Stimulated activated CD8-positive, alpha-beta memory T cell treated with anti-CD3 and anti-CD28 coated beads, Interleukin-15, amount 100 ng/mL, for 24 hours (primary cell): ENCODE measurements around the gene JAG2.

ENCODE experiments used
- DNase-seq: peaks from one replicate; pipeline ENCODE4 v3.0.0-alpha.2; 2020; ENCODE audit warnings: low read depth

JAG2 gene

DNA sequence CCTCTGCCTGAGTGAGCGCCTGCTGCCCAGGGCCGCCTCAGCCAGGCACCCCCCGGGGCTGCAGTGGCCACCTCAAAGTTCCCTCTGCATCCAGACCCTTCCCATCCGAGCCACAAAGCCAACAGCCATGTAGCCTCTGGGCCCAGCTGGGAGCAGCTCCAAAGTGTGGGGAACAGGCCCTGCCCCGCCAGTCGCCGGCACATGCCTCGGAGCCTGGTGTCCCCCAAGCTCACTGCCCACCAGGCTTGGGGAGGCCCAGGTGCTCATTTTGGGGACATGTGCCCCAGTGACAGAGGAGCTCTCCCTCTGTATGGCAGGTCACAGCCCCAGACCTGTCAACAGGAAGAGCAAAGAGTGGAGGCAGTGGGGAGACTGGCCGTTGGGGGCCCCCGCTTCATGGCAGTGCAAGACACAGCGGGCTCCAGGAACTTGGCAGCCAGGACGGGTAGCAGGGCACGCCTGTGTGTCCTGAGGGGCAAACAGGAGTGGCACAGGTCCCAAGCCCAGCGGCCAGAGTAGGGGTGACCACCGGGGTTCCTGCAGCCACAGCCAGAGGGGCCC lies 29.9 kb downstream of the JAG2 start:
- no peak for DNase-seq

DNA sequence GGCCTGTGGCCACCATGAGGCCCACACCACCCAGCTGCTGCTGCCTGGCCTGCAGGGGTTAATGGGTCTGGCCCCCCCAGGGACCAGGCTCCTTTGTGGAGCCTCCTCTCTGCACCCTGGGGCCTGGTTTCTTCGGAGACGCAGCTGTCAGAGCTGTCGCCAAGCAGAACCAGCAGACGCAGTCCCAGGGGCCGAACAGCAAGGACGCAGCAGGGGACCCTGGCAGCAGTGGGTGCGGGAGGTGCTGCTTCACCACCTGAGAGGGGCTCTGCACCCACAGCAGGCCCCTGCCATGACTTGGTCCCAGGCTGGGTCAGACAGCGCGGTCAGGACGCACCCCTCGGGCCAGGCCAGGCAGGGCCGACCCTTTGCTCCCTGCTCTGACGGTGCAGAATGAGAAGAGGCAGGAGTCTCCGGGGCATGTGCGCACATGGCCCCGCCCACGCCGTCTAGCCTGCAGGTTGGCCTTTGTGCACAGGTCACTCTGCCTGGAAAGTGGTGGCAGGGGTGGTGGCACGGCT lies 30.5 kb downstream of the JAG2 start:
- no peak for DNase-seq

DNA sequence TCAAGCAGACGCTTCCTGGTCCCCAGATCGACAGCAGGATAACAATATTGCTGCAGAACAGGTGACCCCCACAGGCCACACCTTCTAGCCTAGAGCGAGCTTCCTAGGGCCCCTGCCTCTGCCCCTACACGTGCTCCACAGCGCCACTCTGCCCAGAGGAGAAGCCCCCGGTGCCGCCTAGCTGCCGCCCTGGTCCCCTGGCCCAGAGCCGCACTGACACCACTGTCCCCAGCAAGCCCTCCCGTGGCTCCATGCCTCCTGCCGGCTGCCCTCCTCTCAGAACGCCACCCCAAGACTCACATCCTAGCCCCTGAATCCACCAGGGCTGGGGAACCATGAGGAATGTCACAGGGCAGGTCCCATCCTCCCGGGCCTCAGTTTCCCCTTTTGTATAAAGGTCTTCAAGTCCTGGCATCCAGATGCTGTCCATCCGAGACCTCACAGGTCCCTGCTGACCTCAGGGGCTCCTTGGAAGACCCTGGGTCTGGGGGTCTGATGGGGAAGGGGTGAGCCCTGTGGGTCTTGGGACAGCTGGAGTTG lies 31.0 kb downstream of the JAG2 start:
- no peak for DNase-seq

DNA sequence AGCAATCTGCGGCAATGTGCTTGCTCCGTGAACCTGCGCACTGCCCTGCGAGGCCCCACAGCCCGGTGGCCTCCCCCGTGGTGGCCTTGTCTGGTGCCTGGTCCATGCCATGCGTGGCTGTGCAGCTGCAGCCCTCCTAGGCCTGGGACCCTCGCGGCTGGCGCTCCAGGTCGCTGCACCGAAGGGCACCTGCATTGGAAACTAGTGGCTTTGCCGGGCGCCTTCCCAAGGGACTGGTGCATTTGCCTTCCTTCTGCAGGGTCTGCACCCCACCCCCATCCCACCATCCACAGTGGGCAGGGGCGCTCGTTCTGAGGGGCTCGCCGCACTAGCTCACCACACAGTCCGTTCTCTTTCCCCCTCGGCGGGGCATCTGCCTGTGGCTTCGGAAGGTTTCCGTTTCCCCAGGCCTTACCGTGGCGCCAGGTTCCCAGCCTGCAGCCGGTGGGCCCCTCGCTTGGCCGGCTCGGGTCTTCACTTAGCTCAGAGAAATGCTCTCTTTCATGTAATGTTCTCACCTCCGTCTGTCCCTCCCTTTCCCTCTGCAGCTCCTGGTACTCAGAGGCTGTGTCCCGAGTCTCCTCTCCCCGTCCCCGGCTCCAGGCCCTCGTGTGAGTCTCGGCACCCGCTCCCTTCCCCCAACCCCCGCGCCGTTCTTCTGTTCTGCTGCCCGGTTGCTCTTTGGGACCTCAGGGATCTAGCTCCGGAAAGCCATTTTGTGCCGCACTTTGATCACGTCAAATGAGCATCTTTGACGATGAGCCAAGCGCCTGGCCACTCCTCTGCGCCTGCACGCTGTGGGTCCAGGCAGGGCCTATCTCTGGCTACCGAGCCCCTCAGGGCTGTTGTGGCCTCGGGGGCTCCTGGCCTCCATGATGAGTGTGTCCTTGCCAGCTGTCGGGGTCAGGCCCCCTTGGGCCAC lies 31.9 kb downstream of the JAG2 start:
- no peak for DNase-seq

DNA sequence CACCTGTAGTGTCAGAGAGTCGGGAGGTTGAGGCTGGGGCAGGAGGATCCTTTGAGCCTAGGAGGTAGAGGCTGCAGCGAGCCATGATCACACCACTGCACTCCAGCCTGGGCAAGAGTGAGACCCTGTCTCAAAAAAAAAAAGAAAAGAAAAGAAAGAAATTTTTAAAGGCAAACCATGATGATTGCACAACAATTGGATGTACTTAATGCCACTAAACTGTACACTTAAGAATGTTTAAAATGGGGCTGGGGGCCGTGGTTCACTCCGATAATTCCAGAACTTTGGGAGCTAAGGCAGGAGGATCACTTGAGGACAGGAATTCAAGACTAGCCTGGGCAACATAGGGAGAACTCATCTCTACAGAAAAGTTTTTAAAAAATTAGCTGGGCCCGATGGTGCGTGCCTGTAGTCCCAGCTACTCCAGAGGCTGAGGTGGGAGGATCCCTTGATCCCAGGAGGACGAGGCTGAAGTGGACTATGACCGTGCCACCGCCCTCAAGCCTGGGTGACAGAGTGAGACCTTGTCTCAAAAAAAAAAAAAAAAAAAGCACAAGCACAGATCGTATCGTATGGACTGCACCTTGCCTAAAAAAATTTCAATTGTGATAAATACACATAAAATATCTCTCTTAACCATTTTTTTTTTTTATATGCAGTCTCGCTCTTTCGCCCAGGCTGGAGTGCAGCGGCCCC lies 32.7 kb downstream of the JAG2 start:
- no peak for DNase-seq

DNA sequence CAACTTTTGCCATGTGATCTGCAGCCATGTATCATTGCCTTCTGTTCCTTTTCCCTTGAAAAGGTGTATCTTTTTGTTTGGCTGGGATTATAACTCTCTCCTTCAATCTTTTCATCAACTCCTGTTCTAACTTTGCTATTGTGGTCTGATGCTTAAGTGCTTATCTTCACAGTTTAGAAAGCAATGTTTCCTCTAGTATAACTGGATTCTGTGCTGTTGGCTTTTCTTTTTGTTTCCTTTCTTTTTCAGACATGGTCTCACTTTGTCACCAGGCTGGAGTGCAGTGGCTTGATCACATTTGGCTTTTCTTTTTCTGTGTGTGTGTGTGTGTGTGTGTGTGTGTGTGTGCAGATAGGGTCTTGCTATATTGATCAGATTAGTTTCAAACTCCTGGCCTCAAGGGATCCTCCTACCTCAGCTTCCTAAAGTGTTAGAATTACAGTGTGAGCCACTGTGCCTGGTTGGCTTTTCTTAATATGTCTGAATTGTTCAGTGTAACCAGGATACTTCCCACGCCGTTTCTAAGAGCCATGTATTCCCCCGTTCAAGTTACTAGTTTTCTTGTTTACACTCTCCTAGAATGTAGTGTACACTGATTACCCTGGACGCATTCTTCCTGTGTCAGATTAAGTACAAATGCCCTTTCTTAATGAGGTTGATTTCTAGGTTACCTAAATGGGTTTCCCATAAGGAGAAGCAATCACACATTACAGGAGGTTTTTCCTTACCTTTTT lies 35.5 kb downstream of the JAG2 start:
- DNase-seq: no peak

DNA sequence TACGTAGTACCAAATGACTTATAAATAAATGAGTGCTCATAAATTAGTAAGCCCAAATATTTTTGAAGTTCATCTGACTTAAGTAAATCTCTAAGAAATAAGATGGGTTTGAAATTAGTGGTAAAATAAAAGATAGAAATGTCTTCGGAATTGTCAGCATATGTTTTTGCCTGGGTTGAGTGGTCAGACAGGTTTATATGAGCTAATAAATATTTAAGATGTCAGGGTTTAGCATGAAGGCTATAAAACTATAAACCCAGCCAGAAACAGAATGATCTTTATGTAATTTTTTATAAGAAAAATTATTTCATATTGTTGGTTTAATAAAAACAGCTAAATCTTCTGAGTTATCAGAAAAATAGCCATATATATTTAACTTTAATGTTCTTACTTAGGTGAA lies 37.3 kb downstream of the JAG2 start:
- DNase-seq: no peak

DNA sequence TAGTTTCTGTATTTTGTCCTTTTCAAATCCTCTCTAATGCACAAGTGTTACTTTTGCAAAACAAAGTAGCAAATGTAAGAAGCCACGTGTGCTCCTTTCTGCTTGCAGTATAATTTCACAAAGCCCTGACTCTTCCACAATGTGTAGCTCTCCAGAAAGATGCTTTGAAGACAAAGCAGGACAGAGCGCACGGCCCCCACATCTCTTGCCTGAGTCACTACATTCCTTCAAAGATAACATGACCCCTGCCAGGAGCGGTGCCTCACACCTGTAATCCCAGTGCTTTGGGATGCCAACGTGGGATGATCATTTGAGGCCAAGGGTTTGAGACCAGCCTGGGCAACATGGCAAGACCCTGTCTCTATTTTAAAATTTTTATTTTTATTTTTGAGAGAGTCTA lies 40.5 kb downstream of the JAG2 start:
- DNase-seq: no peak

DNA sequence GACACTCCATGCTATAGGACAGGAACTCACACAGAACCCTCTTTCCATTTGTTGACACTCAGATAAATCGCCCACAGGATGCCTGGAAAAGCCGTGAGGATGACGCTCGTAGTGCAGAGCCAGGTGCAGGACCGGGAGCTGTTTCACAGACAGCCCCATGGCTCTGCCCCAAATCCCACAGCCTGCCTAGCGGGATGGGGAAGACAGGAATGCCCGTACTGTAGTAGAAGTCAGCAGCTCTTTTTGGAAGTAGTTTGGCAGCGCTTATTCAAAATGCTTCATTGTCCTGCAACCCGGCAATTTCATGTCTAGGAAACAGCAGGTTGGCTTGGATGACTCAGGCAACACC lies 41.6 kb downstream of the JAG2 start:
- DNase-seq: no peak

DNA sequence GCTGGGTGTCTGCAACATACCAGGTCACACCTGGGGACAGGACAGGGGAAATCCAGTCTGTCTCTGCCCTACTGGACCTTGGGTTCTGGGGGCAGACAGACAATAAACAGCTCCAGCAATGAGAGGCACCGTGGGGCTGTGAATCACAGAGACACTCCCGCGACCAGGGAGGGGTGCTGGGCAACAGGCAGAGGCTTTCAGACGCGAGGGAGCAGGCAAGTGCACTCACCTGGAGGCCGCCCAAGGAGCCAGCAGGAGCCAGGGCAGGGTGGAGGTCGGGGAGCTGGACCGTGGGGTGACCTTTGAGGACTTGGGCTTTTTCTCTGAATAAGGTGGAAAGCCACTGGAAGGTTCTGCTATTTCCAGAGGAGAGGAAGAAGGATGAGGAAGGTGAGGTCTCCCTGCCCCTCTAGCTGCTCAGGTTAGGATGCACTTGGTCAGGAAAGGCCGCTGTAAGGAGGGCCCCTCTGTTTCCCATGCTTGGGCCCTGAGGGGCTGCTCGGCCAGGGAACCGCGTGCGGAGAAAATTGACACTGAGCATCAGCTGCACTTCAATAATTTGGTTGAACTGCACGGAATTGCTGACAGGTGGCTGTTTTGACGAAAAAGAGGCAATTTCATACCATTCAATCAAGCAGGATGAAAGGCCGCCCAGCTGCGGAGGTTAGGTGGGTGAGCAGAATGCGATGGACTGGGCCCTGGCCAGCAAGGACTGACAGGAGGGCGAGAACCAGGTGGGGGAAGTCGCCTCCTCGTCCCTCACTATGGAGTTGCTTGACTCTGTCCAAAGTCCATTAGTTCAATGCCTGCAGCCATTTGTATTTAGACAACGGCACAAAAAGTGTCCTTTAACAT lies 42.2 kb downstream of the JAG2 start:
- DNase-seq: no peak

DNA sequence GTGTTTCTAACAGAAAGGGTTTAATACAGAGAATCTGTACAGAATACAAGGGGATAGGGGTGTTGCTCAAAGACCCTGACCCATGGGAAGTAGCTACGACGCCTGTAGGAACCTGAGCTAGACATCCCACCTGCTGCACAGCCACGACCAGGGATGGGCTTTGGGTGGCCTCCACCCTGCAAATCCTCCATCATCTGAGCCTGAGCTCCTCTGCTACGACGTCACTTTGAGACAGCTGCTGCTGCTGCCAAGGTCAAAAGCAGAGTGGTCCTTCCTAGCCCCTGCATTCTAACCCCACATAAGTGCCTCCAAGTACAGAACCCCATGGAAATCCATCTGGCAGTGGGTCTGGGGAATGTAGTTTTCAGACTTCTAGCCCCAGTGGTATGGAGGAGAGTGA lies 43.8 kb downstream of the JAG2 start:
- DNase-seq: no peak

DNA sequence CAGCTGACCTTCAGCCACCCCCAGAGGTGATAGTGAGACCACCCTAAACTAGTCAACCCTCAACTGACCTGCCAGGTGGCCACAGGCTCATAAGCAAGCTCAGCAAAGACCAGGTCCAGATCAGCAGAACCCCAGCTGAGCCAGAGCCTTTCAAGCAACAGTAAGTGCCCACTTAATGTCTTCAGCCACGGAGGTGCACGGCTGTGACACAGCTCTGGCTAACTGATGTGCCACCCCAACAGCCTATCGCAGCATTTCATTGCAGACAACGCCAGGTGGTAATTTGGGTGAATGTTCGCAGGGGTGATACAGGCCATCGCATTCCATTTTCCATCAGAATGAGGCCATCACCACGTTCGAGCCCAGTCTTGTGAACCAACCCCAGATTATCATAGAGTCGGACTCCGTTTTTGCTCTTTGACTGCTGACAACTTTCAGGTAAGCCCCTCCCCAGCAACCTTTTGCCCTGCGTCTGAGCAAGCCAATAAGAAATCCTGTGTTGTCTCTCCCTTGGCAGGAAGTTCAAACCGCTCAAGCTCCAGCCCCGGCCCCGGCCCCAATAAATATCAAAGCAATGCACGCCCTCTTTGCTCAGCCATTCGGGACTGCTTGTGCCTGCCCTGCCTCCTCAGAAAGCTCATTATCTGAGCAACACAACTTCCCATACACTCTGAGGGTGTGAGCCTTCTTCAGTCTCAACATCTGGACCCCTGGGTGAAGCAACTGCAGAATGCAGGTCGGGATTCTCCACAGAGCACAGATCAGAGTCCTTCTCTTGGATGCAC lies 44.4 kb downstream of the JAG2 start:
- DNase-seq: no peak

DNA sequence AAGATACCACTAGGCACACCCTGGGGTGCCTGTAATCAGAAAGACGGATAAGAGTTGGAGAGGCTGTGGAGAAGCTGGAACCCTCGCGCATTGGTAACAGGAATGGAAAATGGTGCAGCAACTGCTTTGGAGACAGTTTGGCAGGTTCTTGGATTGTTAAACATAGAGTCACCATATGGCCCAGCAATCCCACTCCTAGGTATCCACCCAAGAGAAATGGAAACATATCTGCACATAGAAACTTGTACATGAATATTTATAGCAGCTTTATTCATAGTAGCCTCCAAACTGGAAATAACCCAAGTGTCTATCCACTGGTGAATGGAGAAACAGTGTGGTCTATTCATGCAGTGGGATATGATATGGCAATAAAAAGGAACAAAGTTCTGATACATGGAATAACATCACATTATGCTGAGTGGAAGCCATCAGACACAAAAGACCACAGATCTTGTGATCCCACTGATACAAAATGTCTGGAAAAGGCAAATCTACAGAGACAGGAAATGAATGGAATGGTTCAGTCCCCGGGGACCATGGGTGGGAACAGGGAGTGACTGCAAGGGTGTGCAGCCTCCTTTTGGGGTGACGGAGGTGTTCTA lies 45.4 kb downstream of the JAG2 start:
- no peak for DNase-seq

DNA sequence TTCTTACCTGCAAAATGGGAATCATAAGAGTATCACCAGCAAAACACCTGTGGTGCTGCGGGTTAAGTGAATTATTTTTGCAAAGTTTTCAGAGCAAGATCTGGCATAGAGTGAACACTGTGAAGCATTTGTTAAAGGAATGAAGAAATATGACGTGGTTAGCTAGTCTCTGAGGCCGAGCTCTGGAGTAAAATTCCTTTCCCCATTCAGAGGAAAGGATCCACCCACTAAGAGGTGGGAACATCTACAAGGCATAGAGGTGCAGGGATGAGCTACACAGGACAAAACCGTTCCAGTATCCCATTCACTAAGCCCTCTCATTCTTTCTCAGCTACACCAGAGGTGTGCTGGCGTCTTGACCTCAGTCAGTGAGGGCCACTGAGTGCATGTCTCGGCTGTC lies 48.5 kb downstream of the JAG2 start:
- no peak for DNase-seq

DNA sequence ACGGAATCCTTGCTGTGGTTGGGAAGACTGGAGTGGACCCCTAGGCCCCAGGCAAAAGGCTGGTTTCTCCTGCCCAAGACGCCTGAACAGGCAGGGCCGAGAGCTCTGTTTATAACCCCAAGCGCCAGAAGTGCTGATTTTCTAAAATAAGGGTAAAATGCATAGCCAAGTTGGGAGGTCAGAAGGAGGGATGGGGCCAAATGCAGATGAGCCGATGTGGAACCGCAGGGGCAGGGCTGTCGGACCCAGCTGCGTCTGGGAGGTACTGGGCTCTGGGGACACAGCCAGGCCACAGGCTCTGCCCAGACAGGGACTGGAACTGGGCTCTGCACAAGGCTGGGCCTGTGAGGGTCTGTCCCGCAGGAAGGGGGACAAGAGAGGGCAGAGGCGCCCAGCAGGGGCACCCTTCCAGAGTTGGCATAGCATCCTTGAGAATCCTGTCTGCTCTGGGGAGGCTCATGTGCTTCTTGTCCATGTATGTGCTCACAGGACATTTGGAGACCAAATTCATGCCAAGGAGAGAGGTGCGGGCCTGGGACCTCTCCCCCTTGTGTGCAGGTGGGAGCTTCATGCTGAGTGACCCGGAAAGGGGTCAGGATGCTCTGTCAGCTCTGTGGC lies 49.1 kb downstream of the JAG2 start:
- DNase-seq: no peak

DNA sequence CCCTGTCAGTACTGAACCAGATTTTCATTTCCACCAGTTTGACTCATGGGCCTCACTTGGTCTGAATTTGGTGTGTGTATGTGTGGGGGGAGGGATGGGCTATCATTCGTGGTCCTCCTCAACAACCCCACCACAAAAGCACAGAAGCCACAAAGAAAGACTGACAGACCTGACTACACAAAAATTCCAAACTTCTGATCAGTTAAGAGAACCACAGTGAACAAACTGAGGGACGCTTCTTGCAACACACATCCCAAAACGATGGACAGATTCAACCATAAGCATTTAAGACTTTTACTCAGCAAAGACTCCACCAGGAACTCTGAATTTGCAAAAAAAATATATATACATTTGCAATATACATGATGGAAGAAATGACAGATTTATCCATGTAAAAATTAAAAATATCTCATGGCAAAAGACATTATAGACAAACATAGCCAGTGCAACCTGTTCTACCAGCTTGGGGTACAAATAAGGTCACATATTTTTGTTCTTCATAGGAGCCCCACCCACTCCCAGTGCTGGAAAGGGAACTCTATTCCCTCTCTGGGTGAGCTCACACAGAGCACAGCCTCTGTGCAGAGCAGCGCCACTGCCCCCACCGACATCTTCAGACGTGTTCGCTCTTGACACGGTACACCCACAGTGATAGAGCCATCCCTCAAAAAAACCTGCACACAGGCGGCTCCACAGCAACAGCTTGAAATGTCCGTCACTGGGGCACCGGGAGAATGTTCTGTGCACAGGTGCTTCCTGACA lies 49.7 kb downstream of the JAG2 start:
- DNase-seq: no peak

DNA sequence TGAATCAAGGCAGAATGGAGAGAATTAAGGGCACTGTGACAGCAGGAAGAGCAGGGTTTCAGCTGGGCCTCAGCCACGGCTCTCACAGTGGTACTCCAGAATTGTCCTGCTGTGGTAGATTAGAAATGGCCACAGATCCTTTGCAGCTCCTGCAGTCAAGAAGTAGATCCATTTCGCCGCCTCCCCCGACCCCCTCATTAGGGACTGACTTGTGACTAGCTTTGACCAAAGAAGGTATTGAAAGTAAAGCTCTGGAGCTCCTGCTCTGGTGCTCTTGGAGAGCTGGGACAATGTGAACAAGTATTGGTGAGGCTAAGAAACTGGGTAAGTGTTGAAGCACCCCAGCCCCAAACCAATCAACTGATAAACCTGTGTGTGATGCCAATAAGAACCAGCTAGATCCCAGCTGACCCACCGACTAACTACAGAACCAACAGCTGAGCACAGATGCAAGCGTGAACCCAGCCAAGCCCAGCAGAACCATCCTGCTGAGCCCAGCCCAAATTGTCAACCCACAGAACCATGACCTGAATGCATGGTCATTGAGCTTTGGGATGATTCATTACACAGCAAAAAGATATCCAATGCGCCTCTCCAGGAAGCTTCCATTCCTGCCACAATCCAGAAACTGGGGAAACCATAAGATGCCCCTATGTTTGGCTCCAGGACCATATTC lies 50.7 kb downstream of the JAG2 start:
- no peak for DNase-seq

DNA sequence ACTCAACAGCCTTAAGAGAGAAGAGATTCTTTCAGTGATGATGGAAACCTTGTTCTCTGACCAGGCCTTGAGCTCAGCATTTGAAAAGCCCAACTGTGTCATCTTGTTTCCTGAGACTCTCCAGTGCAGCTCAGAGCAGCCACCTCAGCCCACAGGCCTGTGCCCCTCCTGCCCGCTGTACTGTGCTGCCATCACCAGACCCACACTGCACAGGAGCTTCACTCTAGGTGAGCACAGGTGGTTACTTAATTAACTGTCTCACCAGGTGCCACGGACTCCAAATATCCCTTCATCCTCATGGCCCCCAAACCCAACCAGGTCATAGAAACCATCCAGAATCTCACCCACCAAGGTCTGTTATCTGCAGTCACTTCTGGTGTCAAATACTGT lies 51.3 kb downstream of the JAG2 start:
- DNase-seq: no peak
